ENCODE data around the gene KIFC1.
A peak's percentile ranks its signal among the peaks of the same experiment; 100 is the strongest.

KIFC1 gene

DNA sequence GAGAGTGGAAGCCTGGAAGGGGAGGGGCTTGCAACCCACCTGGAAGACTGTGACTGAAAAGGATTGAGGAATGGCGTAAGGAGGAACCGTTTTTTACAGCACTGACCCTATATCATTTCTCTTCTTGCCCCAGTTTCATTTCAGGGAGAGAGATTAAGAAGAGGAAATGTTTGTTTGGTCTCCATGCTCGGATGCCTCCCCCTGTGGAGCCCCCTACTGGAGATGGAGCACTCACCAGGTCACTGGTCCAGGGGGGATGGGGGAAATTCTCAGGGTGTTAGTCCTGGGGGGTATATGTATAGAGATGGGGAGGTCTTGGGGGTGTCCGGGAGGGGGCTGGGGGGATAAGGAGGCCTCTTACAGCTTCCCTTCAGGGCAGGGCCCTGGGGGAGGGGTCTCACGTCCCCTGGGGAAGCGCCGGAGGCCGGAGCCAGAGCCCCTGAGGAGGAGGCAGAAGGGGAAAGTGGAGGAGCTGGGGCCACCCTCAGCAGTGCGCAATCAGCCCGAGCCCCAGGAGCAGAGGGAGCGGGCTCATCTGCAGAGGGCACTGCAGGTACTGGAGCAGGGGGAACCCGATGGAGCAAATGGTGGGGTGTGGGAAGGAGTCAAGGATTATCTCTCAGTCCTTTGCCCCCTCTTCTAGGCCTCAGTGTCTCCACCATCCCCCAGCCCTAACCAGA is 23.1 kb downstream of the KIFC1 start:
- Histone ChIP-seq H3K4me3 (no peak overlapping the region), H3K36me3 (ENCODE audit: insufficient read depth, low read length) (peaks cover 25% of the 10 kb centered on the region; the same call in 1 of the 2 replicates), H3K9ac (ENCODE audit: insufficient read length) (no peak overlapping the region), H3K27ac (no peak overlapping the region), H3K9me3 (ENCODE audit: low read depth, low read length) (no peaks in the 10 kb centered on the region)
- TF ChIP-seq EZH2 (IDR thresholded peaks at IDR 0.05) = no peak
- TF ChIP-seq POLR2AphosphoS5 (IDR thresholded peaks at IDR 0.05; ENCODE audit: borderline replicate concordance, low read depth, low read length) = no peak
- no peak for TF ChIP-seq FOXP2 (optimal IDR thresholded peaks at IDR 0.05; ENCODE audit: control extremely low read depth, extremely low read length, insufficient read depth)
- DNase-seq (ENCODE audit: low read depth, low spot score) = no peak

DNA sequence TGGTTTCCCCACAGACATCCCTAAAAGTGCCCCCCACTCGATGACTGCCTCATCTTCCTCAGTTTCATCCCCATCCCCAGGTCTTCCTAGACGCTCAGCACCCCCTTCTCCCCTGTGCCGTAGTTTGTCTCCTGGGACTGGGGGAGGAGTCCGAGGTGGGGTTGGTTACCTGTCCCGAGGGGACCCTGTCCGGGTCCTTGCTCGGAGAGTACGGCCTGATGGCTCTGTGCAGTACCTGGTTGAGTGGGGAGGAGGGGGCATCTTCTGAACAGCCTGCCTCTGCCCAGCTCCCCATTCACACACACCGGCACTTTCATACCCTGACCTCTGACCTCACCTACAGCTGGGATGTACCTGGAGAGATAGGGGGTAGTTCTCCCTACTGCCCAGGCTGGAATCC is 24.2 kb downstream of the KIFC1 start:
- Histone ChIP-seq H3K4me3 (no peak overlapping the region), H3K9ac (ENCODE audit: insufficient read length) (no peak overlapping the region), H3K36me3 (ENCODE audit: insufficient read depth, low read length) (peaks cover 25% of the 10 kb centered on the region; the same call in 1 of the 2 replicates), H3K9me3 (ENCODE audit: low read depth, low read length) (no peaks in the 10 kb centered on the region), H3K27ac (no peak overlapping the region)
- TF ChIP-seq FOXP2 (optimal IDR thresholded peaks at IDR 0.05; ENCODE audit: control extremely low read depth, extremely low read length, insufficient read depth) (no peak), EZH2 (IDR thresholded peaks at IDR 0.05) (no peak), POLR2AphosphoS5 (IDR thresholded peaks at IDR 0.05; ENCODE audit: borderline replicate concordance, low read depth, low read length) (no peak)
- no peak for DNase-seq (ENCODE audit: low read depth, low spot score)

DNA sequence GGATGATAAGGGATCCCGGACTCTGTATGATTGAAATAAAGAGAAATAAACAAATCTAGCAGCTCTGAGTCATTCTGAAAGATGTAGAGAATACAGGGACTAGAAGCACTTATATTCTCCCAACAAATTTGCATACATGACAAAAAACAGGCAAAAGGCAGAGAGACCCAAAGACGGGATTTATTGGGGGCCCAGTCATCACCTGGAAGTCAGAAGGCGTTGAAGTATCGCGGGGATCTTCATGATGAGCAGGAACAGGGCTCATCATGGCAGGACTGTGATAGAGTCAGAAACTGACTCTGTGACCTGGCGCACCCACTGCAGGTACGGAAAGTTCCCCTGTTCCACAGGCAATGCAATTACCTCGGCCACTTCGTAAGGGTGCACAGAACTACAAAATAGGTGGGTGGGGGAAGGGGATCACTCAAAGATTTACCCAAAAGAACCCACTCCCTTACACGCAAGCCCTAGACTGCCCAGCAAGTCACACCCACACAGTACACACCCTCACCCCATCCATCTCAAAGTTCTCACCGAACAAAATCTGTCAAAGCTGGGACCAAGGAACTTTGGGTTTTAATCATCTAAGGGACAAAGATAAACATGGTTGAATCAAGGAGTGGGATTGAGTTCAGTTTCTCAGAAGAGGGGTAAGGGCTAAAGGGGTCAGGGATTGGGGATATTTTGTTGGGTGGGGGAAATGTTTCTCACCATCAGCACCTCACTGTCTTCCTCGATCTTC is 24.9 kb downstream of the KIFC1 start:
- no peak overlapping the region for H3K27ac ChIP-seq
- peak overlapping the region; percentile 83 for H3K9ac ChIP-seq (ENCODE audit: insufficient read length)
- peak overlapping the region; percentile 83 for H3K4me3 ChIP-seq
- H3K9me3 ChIP-seq (ENCODE audit: low read depth, low read length) = no peaks in the 10 kb centered on the region
- H3K36me3 ChIP-seq (ENCODE audit: insufficient read depth, low read length) = peaks cover 25% of the 10 kb centered on the region; the same call in 1 of the 2 replicates
- no peak for DNase-seq (ENCODE audit: low read depth, low spot score)
- TF ChIP-seq POLR2AphosphoS5 (IDR thresholded peaks at IDR 0.05; ENCODE audit: borderline replicate concordance, low read depth, low read length) (no peak), EZH2 (IDR thresholded peaks at IDR 0.05) (no peak)

DNA sequence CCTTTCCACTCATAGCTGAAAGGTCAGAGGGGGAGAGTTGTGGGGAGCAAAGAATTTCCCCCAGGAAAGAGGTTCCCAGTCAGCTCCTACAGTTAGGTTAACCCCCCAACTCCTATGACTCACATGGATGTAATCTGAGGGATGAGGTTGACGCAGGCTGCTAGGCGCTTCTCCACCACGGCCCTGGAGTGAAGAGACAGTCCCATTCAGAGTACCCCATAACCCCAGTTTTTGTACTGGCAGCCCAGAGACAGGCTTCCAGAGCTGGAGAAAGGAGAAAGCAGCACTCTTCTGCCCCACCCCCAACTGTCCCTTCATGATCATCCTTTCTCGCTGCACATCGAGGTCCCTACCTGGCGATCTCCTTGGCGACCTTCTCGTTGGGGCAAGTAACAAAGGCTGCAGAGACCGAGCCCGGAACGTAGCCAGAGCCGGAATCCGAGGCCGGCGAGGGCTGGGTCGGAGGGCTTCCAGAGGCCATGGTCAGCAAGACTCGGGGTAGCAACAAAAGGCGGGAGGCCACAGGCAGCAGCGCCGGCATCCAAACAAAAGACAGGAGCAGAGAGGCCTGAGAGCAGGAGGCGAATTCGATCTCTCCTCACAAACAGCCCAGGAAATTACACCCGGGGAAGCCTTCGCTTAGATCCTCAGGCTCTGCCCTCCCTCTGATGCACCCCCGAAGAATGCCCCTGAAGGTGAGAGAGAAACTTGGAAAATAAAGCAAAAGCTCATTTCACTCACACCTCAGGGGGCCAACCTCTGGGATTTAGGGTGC is 25.7 kb downstream of the KIFC1 start:
- Histone ChIP-seq H3K36me3 (ENCODE audit: insufficient read depth, low read length) (peaks cover 25% of the 10 kb centered on the region; the same call in 1 of the 2 replicates), H3K9me3 (ENCODE audit: low read depth, low read length) (no peaks in the 10 kb centered on the region), H3K27ac (peak overlapping the region; percentile 26; the same call in 1 of the 2 replicates), H3K9ac (ENCODE audit: insufficient read length) (peak overlapping the region; percentile 83), H3K4me3 (peak overlapping the region; percentile 83)
- no peak for DNase-seq (ENCODE audit: low read depth, low spot score)
- TF ChIP-seq EZH2 (IDR thresholded peaks at IDR 0.05) (no peak), POLR2AphosphoS5 (IDR thresholded peaks at IDR 0.05; ENCODE audit: borderline replicate concordance, low read depth, low read length) (0 out of 2 replicates have a peak, but pooled peaks have one; percentile 9)

GRCh38 chr6:33417903-33418689 is 26.5 kb downstream of the KIFC1 start, which contains the start of gene CUTA:
TSS of gene CUTA (minus strand) at chr6:33418107. CDS start at chr6:33418000, 107 bp downstream.
- TF ChIP-seq POLR2AphosphoS5 (IDR thresholded peaks at IDR 0.05; ENCODE audit: borderline replicate concordance, low read depth, low read length) (peak; percentile 86), EZH2 (IDR thresholded peaks at IDR 0.05) (no peak)
- H3K36me3 ChIP-seq (ENCODE audit: insufficient read depth, low read length) = peaks cover 21% of the 10 kb centered on the region; the same call in 1 of the 2 replicates
- H3K9ac ChIP-seq (ENCODE audit: insufficient read length) = peak within 1 kb of the TSS; percentile 83
- no peaks in the 10 kb centered on the region for H3K9me3 ChIP-seq (ENCODE audit: low read depth, low read length)
- peak; percentile 94 for DNase-seq (ENCODE audit: low read depth, low spot score)
- H3K27ac ChIP-seq = peak within 1 kb of the TSS; percentile 94
- H3K4me3 ChIP-seq = peak within 1 kb of the TSS; percentile 83

GRCh38 chr6:33418690-33419291 is 27.2 kb downstream of the KIFC1 start:
- peak overlapping the region; percentile 83 for H3K4me3 ChIP-seq
- TF ChIP-seq EZH2 (IDR thresholded peaks at IDR 0.05) (no peak), POLR2AphosphoS5 (IDR thresholded peaks at IDR 0.05; ENCODE audit: borderline replicate concordance, low read depth, low read length) (no peak), FOXP2 (optimal IDR thresholded peaks at IDR 0.05; ENCODE audit: control extremely low read depth, extremely low read length, insufficient read depth) (no peak)
- peak overlapping the region; percentile 94 for H3K27ac ChIP-seq
- H3K36me3 ChIP-seq (ENCODE audit: insufficient read depth, low read length) = peaks cover 18% of the 10 kb centered on the region; the same call in 1 of the 2 replicates
- peak overlapping the region; percentile 76 for H3K9ac ChIP-seq (ENCODE audit: insufficient read length)
- H3K9me3 ChIP-seq (ENCODE audit: low read depth, low read length) = no peaks in the 10 kb centered on the region
- no peak for DNase-seq (ENCODE audit: low read depth, low spot score)
